CD4-positive, alpha-beta memory T cell (primary cell): ENCODE data around the gene ST14. TPM values are rescaled to one million over a fixed set of nuclear protein-coding genes. Genes with fewer than 3 reads are reported as not detected.

Experiments used
- CTCF ChIA-PET: fragments of 350-600 bp; sonication (Branson Sonifier 250); formaldehyde crosslinking; loops from one replicate; lab custom pipeline; 2021; ENCODE audit warnings: inconsistent platforms; ENCODE audit not compliant: partially characterized antibody; lab: Charles Lee
- POLR2A ChIA-PET: fragments of 350-600 bp; sonication (Branson Sonifier 250); formaldehyde crosslinking; loops from one replicate; lab custom pipeline; 2021; ENCODE audit not compliant: partially characterized antibody; lab: Charles Lee
- DNase-seq, 5 donors: peaks; one replicate each; pipeline versions ENCODE4 v3.0.0 to v3.0.0-alpha.2; 2020 to 2022; ENCODE audit warnings: mixed read lengths in 1 of 5
- H3K27ac ChIP-seq: one replicate; pipeline ENCODE4 v1.7.0; 2013; ENCODE audit warnings: low read depth, low read length
- H3K27me3 ChIP-seq: 2 replicates; pipeline ENCODE4 v1.7.0; 2013; ENCODE audit warnings: mild to moderate bottlenecking, low read length, moderate library complexity; ENCODE audit not compliant: insufficient read depth
- H3K36me3 ChIP-seq: 2 replicates; pipeline ENCODE4 v1.7.0; 2013; ENCODE audit warnings: mild to moderate bottlenecking, low read length, moderate library complexity; ENCODE audit not compliant: insufficient read depth
- H3K4me1 ChIP-seq: 2 replicates; pipeline ENCODE4 v1.7.0; 2013; ENCODE audit warnings: mild to moderate bottlenecking, low read length, moderate library complexity; ENCODE audit not compliant: insufficient read depth
- H3K4me3 ChIP-seq, 2 donors: one replicate each; pipeline ENCODE4 v1.7.0; 2013; ENCODE audit warnings: low read length in 2 of 2, mild to moderate bottlenecking in 1 of 2
- H3K9me3 ChIP-seq, 2 donors: one replicate each; pipeline ENCODE4 v1.7.0; 2013; ENCODE audit warnings: low read length in 2 of 2, control low read depth in 1 of 2; ENCODE audit not compliant: control insufficient read depth in 1 of 2
- H3K27ac Mint-ChIP-seq, 7 donors: one replicate each; pipeline ENCODE4 v1.8.0; 2020 to 2021; ENCODE audit warnings: mixed read lengths in 7 of 7, mild to moderate bottlenecking in 6 of 7, inconsistent platforms in 3 of 7, moderate library complexity in 3 of 7
- H3K27me3 Mint-ChIP-seq, 2 donors: one replicate each; pipeline ENCODE4 v1.8.0; 2020 to 2021; ENCODE audit warnings: mixed read lengths in 2 of 2
- H3K36me3 Mint-ChIP-seq, 2 donors: one replicate each; pipeline ENCODE4 v1.8.0; 2020 to 2021; ENCODE audit warnings: mixed read lengths in 2 of 2, inconsistent platforms in 1 of 2, mild to moderate bottlenecking in 1 of 2
- H3K4me1 Mint-ChIP-seq, 4 donors: one replicate each; pipeline ENCODE4 v1.8.0; 2020 to 2021; ENCODE audit warnings: mixed read lengths in 4 of 4, mild to moderate bottlenecking in 1 of 4
- H3K4me3 Mint-ChIP-seq, 8 donors: one replicate each; pipeline ENCODE4 v1.8.0; 2020 to 2021; ENCODE audit warnings: mixed read lengths in 8 of 8, mild to moderate bottlenecking in 7 of 8, moderate library complexity in 6 of 8, inconsistent platforms in 3 of 8
- H3K9me3 Mint-ChIP-seq, 8 donors: one replicate each; pipeline ENCODE4 v1.8.0; 2020 to 2021; ENCODE audit warnings: mixed read lengths in 8 of 8, mild to moderate bottlenecking in 5 of 8, inconsistent platforms in 3 of 8, moderate library complexity in 1 of 8
- intact Hi-C: fragments of 100-400 bp; cut with micrococcal nuclease; formaldehyde crosslinking; loops from one replicate; pipeline ENCODE4 v1.15.1; 2023
- polyA plus RNA-seq, 2 donors: library from polyadenylated mRNA; unstranded; fragments of 300-500 nt; fragmentation: Illumina TruSeq; gene quantifications; one replicate each; pipeline ENCODE4 v1.2.3, GENCODE V29; 2021
- total RNA-seq, 2 experiments: library from RNA; stranded (reverse); gene quantifications; one replicate each; pipeline ENCODE4 v1.2.3, GENCODE V29; 2021

The ST14 gene
- total and polyA plus RNA-seq, 4 experiments from 2014 or later, result 0.47 to 0.79 (median 0.72) TPM; not detected in 1

GRCh38 chr11:130150790-130151189 is 8.8 kb upstream of the ST14 start:
- H3K27ac ChIP-seq, result no peak overlapping the region
- no peak overlapping the region for H3K4me3 Mint-ChIP-seq
- H3K27ac Mint-ChIP-seq, result no peak overlapping the region
- H3K27me3 ChIP-seq, result no peaks in the 10 kb centered on the region
- no peaks in the 10 kb centered on the region for H3K36me3 ChIP-seq
- DNase-seq, result no peak
- no peaks in the 10 kb centered on the region for H3K36me3 Mint-ChIP-seq
- intact Hi-C loops, result no loop called here
- H3K4me1 Mint-ChIP-seq, result peaks cover 8 to 29% (median 11%) of the 10 kb centered on the region in 4 donors
- H3K9me3 ChIP-seq, result no peaks in the 10 kb centered on the region
- H3K9me3 Mint-ChIP-seq, result no peaks in the 10 kb centered on the region
- peaks cover 3 to 11% of the 10 kb centered on the region in 2 donors for H3K27me3 Mint-ChIP-seq
- peaks cover 16% of the 10 kb centered on the region for H3K4me1 ChIP-seq
- ChIA-PET CTCF (interaction anchor here (1.1 to 1.2 kb wide), 2 partner anchors 12 to 62 kb away, joined by 3 read pairs; no protein-coding TSS in a partner anchor), POLR2A (no interaction called here)
- H3K4me3 ChIP-seq, result no peak overlapping the region

- intact Hi-C loops, result no loop called here
- Mint-ChIP-seq H3K36me3 (no peaks in the 10 kb centered on the region), H3K9me3 (no peaks in the 10 kb centered on the region), H3K4me1 (peaks cover 7 to 26% (median 9%) of the 10 kb centered on the region in 4 donors), H3K27me3 (peaks cover 3 to 11% of the 10 kb centered on the region in 2 donors), H3K27ac (no peak overlapping the region), H3K4me3 (no peak overlapping the region)
- no peak for DNase-seq
- Histone ChIP-seq H3K36me3 (no peaks in the 10 kb centered on the region), H3K9me3 (no peaks in the 10 kb centered on the region), H3K27ac (no peak overlapping the region), H3K4me1 (peaks cover 15% of the 10 kb centered on the region), H3K27me3 (no peaks in the 10 kb centered on the region), H3K4me3 (no peak overlapping the region)
- POLR2A ChIA-PET, result no interaction called here
- CTCF ChIA-PET, result interaction anchor here (1.1 to 1.2 kb wide), 2 partner anchors 12 to 62 kb away, joined by 3 read pairs; no protein-coding TSS in a partner anchor
These were observed 8.4 kb upstream of the ST14 start for GRCh38 chr11:130151196-130151595.

- peaks cover 28 to 30% of the 10 kb centered on the region in 2 donors for H3K27me3 Mint-ChIP-seq
- no peaks in the 10 kb centered on the region for H3K9me3 Mint-ChIP-seq
- no peaks in the 10 kb centered on the region for H3K36me3 Mint-ChIP-seq
- Histone ChIP-seq H3K4me1 (peaks cover 6% of the 10 kb centered on the region), H3K36me3 (no peaks in the 10 kb centered on the region), H3K9me3 (no peaks in the 10 kb centered on the region), H3K4me3 (no peak overlapping the region), H3K27me3 (no peaks in the 10 kb centered on the region), H3K27ac (no peak overlapping the region)
- intact Hi-C loops, result no loop called here
- peaks cover 4 to 24% (median 13%) of the 10 kb centered on the region in 4 donors for H3K4me1 Mint-ChIP-seq
- CTCF ChIA-PET, result interaction anchor here (1.1 kb wide), 1 partner anchor 9 kb away, joined by 3 read pairs; no protein-coding TSS in a partner anchor
- H3K4me3 Mint-ChIP-seq, result no peak overlapping the region
- no peak overlapping the region for H3K27ac Mint-ChIP-seq
- DNase-seq, result no peak
- POLR2A ChIA-PET, result no interaction called here
These were observed 3.2 kb upstream of the ST14 start for GRCh38 chr11:130156108-130157022.

- Mint-ChIP-seq H3K9me3 (no peaks in the 10 kb centered on the region), H3K27me3 (peaks cover 33 to 34% of the 10 kb centered on the region in 2 donors), H3K4me3 (no peak overlapping the region), H3K4me1 (peaks cover 4 to 27% (median 14%) of the 10 kb centered on the region in 4 donors), H3K36me3 (no peaks in the 10 kb centered on the region), H3K27ac (no peak overlapping the region)
- ChIA-PET POLR2A (no interaction called here), CTCF (no interaction called here)
- Histone ChIP-seq H3K9me3 (no peaks in the 10 kb centered on the region), H3K4me1 (peaks cover 6% of the 10 kb centered on the region), H3K4me3 (no peak overlapping the region), H3K27me3 (peaks cover 6% of the 10 kb centered on the region), H3K36me3 (no peaks in the 10 kb centered on the region), H3K27ac (no peak overlapping the region)
- intact Hi-C loops, result no loop called here
- DNase-seq, result no peak
These were observed 2.5 kb upstream of the ST14 start for GRCh38 chr11:130157101-130157500.

- CTCF ChIA-PET, result no interaction called here
- H3K9me3 ChIP-seq, result no peaks in the 10 kb centered on the region
- H3K4me1 ChIP-seq, result peaks cover 6% of the 10 kb centered on the region
- no peak overlapping the region for H3K4me3 ChIP-seq
- DNase-seq, result no peak
- no peaks in the 10 kb centered on the region for H3K36me3 ChIP-seq
- intact Hi-C loops, result no loop called here
- no peak overlapping the region for H3K27ac ChIP-seq
- POLR2A ChIA-PET, result no interaction called here
- H3K36me3 Mint-ChIP-seq, result no peaks in the 10 kb centered on the region
- H3K27me3 Mint-ChIP-seq, result peaks cover 39 to 41% of the 10 kb centered on the region in 2 donors
- no peak overlapping the region for H3K27ac Mint-ChIP-seq
- peak overlapping the region in 4 of 8 donors; percentile 11 to 68 (median 34) for H3K4me3 Mint-ChIP-seq
- peaks cover 5 to 27% (median 14%) of the 10 kb centered on the region in 4 donors for H3K4me1 Mint-ChIP-seq
- H3K9me3 Mint-ChIP-seq, result no peaks in the 10 kb centered on the region
- H3K27me3 ChIP-seq, result peaks cover 6% of the 10 kb centered on the region
These were observed 1.7 kb upstream of the ST14 start for GRCh38 chr11:130157840-130158239.

GRCh38 chr11:130159139-130159538 is 443 bp upstream of the ST14 start:
- POLR2A ChIA-PET, result no interaction called here
- no peak overlapping the region for H3K27ac ChIP-seq
- no peak for DNase-seq
- H3K9me3 Mint-ChIP-seq, result no peaks in the 10 kb centered on the region
- no peaks in the 10 kb centered on the region for H3K9me3 ChIP-seq
- H3K4me3 ChIP-seq, result no peak overlapping the region
- intact Hi-C loops, result no loop called here
- peaks cover 6 to 27% (median 15%) of the 10 kb centered on the region in 4 donors for H3K4me1 Mint-ChIP-seq
- H3K27me3 ChIP-seq, result peaks cover 8% of the 10 kb centered on the region
- H3K27ac Mint-ChIP-seq, result peak overlapping the region in 1 of 7 donors; percentile 47
- peaks cover 42 to 48% of the 10 kb centered on the region in 2 donors for H3K27me3 Mint-ChIP-seq
- no peaks in the 10 kb centered on the region for H3K36me3 ChIP-seq
- CTCF ChIA-PET, result no interaction called here
- peak overlapping the region in 7 of 8 donors; percentile 35 to 84 (median 63) for H3K4me3 Mint-ChIP-seq
- H3K36me3 Mint-ChIP-seq, result no peaks in the 10 kb centered on the region
- peaks cover 6% of the 10 kb centered on the region for H3K4me1 ChIP-seq

- Histone ChIP-seq H3K27me3 (peaks cover 12% of the 10 kb centered on the region), H3K27ac (no peak overlapping the region), H3K4me1 (peaks cover 6% of the 10 kb centered on the region), H3K36me3 (no peaks in the 10 kb centered on the region), H3K9me3 (no peaks in the 10 kb centered on the region), H3K4me3 (no peak overlapping the region)
- no peak for DNase-seq
- intact Hi-C loops, result no loop called here
- no peaks in the 10 kb centered on the region for H3K36me3 Mint-ChIP-seq
- H3K27ac Mint-ChIP-seq, result no peak overlapping the region
- peak overlapping the region; percentile 36 to 77 (median 62) for H3K4me3 Mint-ChIP-seq
- ChIA-PET POLR2A (no interaction called here), CTCF (no interaction called here)
- peaks cover 6 to 27% (median 15%) of the 10 kb centered on the region in 4 donors for H3K4me1 Mint-ChIP-seq
- H3K27me3 Mint-ChIP-seq, result peaks cover 43 to 54% of the 10 kb centered on the region in 2 donors
- H3K9me3 Mint-ChIP-seq, result no peaks in the 10 kb centered on the region
These were observed 1.0 kb downstream of the ST14 start for GRCh38 chr11:130160498-130161155.
